Activated CD4-positive, alpha-beta T cell treated with anti-CD3 and anti-CD28 coated beads, Interleukin-2, amount 50 U/mL, for 48 hours (primary cell): ENCODE measurements around the gene SND1.
"Not testable (repeated sequence)": the region's sequence is repeated elsewhere in the genome, so short reads cannot be mapped to it uniquely, and the experiment has no call there.

Experiments used
- DNase-seq, 2 experiments: peaks; one replicate each; pipeline ENCODE4 v3.0.0-alpha.2; 2020

Gene SND1

GRCh38 chr7:127946111-127946510 lies 294.1 kb downstream of the SND1 start:
- DNase-seq = no peak

- no peak for DNase-seq
Observed at GRCh38 chr7:127946847-127947246, 294.9 kb downstream of the SND1 start.

- DNase-seq = no peak
Observed at GRCh38 chr7:127948312-127948711, 296.3 kb downstream of the SND1 start.

GRCh38 chr7:127948930-127949329 lies 296.9 kb downstream of the SND1 start:
- no peak for DNase-seq

GRCh38 chr7:127949769-127950222 lies 297.8 kb downstream of the SND1 start:
- DNase-seq = no peak

- DNase-seq = no peak
Observed at GRCh38 chr7:127950233-127950935, 298.4 kb downstream of the SND1 start.

GRCh38 chr7:127953423-127954356 lies 301.7 kb downstream of the SND1 start:
- DNase-seq = no peak

- no peak for DNase-seq
Observed at GRCh38 chr7:127954357-127954748, 302.4 kb downstream of the SND1 start.

GRCh38 chr7:127955051-127955531 lies 303.1 kb downstream of the SND1 start:
- DNase-seq = no peak

- DNase-seq = no peak
Observed at GRCh38 chr7:127957886-127958285, 305.9 kb downstream of the SND1 start.

- DNase-seq = no peak
Observed at GRCh38 chr7:127959770-127960169, 307.8 kb downstream of the SND1 start.

- no peak for DNase-seq
Observed at GRCh38 chr7:127961786-127962453, 309.9 kb downstream of the SND1 start.

- DNase-seq = no peak
Observed at GRCh38 chr7:127962589-127963361, 310.8 kb downstream of the SND1 start.

- DNase-seq = not testable (repeated sequence)
Observed at GRCh38 chr7:127963850-127964249, 311.9 kb downstream of the SND1 start.

- DNase-seq = no peak
Observed at GRCh38 chr7:127967281-127967680, 315.3 kb downstream of the SND1 start.

- DNase-seq = no peak
Observed at GRCh38 chr7:127968547-127968946, 316.6 kb downstream of the SND1 start.

GRCh38 chr7:127973832-127974231 lies 321.8 kb downstream of the SND1 start:
- DNase-seq = no peak

- DNase-seq = no peak
Observed at GRCh38 chr7:127974446-127975035, 322.5 kb downstream of the SND1 start.

- DNase-seq = no peak
Observed at GRCh38 chr7:127976056-127976737, 324.2 kb downstream of the SND1 start.

GRCh38 chr7:127976738-127977120 lies 324.7 kb downstream of the SND1 start:
- no peak for DNase-seq

- no peak for DNase-seq
Observed at GRCh38 chr7:127978421-127978820, 326.4 kb downstream of the SND1 start.
